HG02938 (cell line): Measurements from ENCODE around the gene ADIG.
"Not testable (repeated sequence)": the region's sequence is repeated elsewhere in the genome, so short reads cannot be mapped to it uniquely, and the experiment has no call there.

Experiments
- ATAC-seq: cut with Tn5 transposase; IDR thresholded peaks from one replicate; pipeline ENCODE4 v1.9.1; 2021; ENCODE audit warnings: mild to moderate bottlenecking, moderate library complexity; ENCODE audit not compliant: unreplicated experiment

The ADIG gene

DNA sequence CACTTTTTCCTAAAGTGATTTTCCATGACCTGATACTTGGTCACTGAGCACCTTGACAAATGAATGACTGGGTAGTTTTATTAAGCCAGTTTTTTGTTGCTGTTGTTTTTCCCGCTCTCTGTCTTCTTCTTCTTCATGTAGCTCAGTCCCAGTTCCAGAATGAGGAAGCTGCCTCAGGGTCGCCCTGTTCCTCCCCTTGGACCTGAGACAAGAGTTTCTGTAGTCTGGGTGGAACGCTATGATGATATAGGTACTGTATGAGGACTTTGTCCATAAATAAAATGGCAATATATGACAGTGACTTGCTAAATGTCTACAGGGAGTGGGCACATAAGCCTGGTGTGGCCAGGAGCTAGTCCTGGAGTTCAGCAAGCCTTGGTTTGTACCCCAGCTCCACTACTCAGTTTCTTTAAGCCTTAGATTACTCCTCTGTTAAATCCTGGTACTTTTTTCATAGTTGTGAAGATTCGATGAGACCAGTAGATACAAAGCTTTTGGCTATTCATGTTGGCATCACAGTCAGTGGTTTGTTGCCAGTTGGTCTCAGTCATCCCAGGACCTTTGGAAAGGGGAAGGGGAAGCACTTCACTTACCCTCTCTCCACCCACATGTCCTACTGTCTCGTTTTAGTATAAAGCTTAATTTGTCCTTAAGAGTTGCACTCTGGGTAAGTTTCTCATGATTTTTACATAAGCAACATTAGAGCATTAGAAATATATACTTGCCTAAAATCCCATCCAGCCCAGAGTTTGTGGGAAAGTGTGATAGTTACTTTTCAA lies 11.1 kb upstream of the ADIG start:
- ATAC-seq = no peak

DNA sequence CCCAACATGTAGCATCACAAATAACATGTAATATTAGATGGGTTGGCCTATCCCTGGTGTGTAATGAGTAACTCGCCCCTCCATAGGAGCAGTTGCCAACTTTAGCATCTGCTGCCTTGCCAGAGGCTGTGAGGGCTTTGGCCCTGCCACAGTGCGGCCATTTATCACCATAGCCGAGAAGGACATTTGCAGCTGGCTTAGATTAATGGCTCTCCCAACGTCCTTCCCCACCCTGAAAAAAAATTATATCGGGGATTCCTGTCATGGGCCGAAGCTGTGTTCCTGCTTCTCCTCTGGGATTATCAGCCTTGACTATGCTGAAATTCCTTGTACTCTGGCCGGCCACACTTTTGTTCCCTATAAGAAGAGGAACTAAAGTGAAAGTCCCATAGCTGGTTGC lies 7.6 kb upstream of the ADIG start:
- ATAC-seq = no peak

DNA sequence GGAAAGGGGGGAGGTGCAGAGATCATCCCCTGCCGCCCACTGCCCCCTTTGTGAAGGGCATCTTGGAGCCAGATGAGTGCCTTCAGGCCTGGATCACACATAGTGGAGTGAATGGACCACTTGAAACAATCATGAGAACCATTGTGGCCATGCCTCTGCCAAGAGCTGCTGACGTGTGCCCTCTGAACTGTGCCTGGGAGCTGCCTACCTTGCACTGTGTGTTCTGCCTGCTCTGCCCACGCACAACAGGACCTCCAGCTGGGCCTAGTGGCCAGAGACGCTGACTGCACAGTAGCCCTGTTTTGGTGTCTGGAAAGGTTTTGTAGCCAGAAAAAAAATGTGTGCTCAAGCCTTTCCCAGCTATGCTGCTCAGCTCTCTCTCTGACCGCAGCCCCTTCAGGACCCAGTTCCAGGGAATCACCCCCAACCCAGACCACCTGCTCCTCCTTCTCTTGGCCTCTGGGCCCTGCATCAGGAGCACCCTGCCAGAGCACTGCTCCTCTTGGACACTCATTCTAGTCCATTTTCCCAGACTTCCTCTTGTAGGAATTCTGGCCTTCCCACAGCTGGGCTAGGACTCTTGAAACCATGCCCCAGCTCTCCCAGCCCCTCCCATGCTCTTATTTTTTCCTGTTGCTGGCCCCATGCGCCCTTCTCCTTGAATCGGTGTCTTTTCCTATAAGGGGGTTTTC lies 1.6 kb upstream of the ADIG start:
- no peak for ATAC-seq

DNA sequence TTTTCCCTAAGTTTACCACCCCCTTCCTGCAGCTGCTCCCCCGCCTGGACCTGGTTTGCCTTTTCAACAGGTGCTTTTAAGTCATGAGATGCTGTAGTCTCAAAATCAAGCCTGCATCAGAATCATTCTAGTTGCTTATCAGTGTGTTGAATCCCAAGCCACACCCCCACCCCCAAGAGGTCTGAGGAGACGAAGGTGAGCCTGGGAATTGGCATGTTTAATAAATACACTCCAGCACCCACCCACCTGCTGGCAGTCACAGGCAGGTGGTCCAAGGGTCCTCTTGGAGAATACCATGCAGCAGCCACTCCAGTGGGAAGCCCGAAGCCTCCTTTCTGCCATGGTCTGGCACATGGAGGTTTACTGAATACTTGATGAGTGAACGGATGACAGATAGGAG lies 1.1 kb upstream of the ADIG start:
- no peak for ATAC-seq

DNA sequence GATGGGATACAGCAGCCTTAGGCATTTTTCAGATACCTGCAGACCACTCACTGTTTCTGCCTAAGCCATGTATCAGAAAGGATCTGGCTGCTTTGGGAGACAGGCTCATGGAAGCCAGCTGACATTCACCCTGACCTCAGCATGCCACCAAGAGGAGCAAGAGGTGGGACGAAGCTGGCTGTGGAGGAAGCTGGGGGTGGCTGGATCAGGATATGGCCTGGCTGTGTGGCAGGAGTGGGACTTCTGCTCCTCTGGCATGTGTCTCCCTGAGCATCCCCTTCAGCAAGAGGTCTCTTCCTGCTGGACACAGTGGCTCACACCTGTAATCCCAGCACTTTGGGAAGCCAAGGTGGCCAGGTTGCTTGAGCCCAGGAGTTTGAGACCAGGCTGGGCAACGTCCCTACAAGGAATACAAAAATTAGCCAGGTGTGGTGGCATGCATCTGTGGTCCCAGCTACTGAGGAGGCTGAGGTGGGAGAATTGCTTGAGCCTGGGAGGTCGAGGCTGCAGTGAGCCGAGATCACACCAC lies 897 bp downstream of the ADIG start:
- no peak for ATAC-seq

DNA sequence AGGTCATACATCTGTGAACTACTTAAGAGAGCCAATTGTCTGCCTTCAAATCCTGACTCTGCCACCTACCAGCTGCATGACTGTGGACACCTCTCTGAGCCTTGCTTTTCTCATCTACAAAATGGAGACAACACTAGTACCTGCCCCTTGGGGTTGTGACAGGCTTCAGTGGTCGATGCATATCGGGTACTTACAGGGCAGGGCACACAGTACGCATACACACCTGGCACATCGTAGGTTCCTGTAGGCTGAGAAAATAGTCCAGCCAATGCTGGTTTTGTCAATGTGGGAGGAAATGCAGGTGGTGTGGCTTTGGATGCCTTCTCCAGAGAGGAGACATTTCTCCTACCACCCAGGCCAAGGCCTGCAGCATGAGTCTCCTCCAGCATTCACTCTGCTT lies 2.3 kb downstream of the ADIG start:
- no peak for ATAC-seq

DNA sequence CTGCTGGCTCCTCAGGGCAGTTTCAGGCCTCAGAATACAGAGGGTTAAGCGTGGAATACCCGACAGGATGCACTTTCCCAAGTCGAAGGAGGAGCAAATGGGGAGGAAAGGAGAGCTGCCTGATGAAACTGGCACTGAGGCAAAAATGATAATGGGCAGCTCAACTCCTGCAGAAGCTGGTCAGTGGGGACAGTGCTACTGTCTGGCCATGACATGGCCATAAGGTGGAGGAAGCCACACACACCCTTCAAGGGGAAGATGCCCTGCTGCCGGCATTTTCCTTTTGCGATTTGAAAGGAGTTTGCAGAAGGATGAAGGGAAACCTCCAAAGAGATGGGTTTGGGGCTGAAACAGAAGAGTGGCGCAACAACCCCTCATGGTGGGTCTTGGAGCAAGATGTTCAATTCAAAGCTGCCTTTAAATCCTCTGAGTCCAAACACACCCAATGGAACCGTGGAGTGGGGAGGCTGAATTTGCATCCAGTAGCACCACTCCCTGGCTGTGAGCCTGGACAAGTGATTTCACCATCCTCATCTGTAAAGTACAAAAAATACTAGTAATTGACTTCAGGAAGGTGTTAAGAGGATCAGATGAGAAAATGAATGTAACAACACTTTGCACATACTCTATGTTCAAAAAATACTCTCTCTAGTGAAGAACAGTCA lies 3.2 kb downstream of the ADIG start:
- ATAC-seq = no peak

DNA sequence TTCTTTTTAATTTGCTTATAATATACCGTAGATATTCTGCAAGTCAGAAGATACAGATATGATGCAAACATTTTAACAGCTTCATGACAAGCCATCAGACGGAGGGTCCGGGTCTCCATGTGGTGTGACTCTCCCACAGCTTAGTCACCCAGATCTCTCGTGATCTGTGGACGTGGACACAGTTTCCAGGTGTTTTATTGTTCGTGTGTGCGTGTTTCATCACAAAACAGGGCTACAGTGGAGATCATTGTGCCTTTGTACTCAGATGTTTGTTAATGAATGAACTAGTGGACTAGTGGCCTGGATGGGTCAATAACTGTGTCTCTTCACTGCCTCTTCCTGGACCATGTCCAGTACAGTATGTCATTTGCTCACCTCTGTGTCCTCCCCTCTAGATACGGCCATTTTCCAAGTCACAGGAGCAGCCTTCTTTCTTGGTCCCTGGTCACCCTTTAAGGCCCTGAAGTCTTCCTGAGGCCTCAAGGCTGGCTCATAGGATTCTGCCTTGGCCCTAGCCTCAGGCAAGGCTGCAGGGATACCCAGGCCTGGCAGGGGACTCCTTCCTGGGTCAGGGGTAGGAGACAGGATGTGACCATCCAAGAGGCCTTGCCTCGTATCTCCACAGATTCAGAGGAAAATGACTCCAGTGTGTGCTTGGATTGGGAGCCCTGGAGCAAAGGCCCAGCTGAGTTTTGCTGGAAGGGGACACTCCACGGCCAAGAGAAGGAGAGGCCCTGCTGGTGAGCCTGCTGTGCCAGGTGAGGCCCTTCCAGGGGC lies 4.6 kb downstream of the ADIG start:
- no peak for ATAC-seq

DNA sequence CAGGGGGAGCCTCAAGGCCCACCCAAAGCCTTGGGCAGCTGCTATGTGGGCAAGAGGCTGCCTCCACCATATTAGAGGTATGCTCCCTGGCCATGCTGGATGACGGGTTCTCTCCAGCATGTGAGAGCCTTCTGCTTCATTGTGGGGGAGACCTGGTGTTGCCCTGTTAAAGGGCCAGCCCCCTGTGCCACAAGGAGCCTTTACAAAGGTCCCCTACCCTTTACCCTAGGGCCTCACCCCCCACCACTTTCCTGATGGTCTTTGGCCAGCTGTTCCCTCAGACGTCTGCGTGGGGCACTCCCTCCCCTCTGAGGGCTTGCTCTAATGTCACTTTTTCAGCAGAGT lies 5.2 kb downstream of the ADIG start:
- no peak for ATAC-seq

DNA sequence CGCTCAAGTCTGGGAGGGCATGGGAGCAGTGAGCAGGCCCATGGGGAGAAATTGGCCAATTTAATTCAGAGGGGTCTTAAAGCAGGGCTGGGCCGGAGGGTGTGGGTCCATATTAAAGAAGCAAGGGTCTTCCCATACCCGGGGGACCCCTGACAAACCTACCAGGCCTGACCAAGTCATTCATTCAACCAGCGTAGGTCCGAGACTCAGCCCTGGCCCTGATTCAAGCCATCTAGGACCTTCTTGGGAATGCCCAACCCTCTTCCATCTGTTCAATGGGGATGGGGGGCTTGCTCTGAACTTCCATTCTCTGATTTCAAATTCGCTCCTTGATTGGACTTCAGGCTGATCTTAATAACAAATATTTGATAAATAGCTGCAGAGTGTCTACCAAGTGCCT lies 7.3 kb downstream of the ADIG start:
- no peak for ATAC-seq

DNA sequence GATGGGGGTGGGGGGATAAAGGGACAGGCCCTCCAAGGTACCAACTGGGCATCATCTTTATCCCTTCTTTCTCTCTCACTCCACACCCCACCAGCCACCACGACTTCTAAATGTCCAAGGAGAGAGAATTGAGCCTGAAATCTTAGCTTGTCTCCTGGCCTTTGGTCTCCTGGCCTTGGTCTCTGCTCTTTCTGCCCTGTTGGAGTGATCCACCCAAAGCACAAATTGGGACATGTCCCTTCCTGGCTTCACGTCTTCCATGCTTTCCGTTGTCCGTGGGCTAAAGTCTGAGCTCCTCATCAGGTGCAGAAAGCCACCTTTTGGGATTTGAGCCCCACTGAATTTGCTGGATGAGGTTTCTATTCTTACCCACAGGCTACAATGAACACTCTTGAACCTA lies 8.4 kb downstream of the ADIG start:
- ATAC-seq = no peak

DNA sequence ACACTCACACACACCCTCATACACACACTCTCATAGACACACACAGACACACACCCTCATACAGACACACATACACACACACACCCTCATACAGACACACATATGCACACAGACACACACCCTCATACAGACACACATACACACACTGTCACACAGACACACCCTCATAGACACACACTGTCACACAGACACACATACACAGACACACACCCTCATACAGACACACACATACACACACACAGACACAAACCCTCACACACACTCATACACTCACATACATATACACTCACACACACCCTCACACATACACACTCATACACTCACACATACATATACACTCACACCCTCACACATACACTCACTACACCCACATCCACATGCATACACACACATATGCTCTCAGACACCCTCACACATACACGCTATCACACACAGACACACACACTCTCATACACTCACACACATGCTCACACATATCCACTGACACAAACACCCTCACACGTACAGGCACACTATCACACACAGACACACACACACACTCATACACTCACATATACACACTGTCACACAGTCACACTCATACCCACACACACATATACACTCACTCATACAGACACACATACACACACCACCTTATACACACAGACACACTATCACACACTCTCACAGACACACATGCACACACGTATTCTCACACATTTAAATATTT lies 9.1 kb downstream of the ADIG start:
- ATAC-seq = no peak

DNA sequence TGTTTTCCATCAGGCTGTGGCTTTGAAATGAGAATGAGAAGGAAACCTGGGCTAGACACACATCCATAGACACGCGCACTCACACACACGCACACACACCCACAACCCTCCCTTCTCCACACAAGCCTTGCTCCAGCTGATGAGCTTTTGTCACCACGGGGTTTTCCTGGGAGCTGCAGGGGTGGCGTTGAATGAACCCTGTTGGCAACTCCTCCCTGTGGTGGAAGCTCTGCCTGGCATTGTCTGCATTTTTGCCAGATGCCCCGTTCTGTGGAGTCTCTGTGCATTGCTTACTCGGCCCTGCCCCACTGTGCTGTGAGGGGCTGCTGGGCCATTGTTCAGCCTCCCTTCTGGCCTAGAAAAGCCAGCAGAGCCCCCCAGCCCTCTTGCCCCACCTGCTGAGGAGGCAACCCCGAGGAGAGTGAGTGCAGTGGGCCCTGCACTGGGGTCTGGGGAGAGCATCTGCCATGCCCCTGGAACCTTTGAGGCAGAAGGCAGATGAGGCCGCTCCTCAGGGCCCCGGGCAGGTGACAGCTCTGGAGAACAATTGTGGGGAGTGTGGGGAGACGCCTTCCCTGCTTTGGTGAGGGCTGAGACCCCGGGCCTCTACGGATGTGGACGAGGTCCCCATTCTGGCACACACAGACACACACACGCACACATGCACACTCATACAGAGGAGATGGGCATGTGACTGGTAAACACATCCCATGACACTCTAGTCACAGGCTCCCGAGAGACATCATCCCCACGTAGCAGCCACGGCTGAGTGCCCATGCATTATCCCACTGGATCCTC lies 9.9 kb downstream of the ADIG start:
- no peak for ATAC-seq

DNA sequence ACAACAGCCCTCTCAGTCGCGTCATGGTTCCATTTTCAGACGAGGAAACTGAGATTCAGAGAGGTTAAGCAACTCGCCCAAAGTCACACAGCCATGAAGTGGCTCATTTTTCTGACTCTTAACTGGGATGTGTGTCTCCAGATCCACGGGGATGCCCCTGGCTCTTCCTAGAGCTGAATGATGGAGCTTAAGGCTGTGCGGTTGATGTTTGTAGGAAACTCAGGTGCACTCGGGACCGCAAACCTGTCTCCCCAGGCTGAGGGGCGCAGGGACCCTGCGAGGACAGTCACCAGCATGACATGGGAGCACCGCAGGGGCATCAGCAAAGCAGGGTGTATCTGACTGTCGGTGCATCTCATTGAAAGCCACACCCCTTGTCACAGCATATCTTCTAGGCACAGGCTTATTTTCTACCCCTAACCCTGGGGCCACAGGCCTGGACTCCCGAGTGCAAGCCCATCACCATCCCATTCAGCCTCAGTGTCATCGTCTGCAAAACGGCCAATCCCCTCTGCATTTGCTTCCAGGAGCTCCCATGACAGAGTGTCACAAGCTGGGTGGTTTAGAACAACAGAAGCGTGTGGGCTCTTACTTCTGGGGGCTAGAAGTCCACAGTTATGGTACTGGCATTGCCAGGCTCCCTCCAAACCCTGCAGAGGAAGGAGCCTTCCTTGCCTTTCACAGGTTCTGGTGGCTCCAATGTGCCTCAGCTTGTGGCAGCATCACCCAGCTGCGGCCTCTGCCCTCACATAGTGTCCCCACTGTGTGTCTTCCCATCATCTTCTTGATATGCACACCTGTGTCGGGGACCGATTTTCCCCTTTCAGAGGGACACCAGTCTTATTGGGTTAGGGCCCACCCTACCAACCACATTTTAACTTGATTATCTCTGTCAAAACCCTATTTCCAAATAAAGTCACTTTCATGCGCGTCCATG lies 10.7 kb downstream of the ADIG start:
- no peak for ATAC-seq

DNA sequence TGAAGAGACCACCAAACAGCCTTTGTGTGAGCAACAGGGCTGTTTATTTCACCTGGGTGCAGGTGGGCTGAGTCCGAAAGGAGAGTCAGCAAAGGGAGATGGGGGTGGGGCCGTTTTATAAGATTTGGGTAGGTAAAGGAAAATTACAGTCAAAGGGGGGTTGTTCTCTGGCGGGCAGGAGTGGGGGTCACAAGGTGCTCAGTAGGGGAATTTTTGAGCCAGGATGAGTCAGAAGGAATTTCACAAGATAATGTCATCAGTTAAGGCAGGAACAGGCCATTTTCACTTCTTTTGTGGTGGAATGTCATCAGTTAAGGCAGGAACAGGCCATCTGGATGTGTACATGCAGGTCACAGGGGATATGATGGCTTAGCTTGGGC lies 11.4 kb downstream of the ADIG start:
- not testable (repeated sequence) for ATAC-seq

DNA sequence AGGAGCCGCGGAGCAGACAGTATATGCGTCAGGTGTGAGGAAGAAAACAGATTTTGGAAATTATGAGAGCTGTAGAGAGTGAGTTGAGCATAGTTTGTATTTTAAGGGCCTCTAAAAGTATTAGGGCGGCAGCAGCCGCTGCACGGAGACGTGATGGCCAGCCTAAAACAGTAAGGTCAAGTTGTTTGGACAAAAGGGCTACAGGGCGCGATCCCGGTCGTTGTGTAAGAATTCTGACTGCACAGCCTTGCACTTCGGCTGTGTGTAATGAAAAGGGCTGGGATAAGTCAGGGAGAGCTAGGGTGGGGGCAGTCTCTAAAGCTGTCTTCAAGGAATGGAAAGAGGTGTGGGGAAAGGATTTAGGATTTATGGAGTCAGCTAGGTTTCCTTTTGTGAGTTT lies 13.3 kb downstream of the ADIG start:
- not testable (repeated sequence) for ATAC-seq

DNA sequence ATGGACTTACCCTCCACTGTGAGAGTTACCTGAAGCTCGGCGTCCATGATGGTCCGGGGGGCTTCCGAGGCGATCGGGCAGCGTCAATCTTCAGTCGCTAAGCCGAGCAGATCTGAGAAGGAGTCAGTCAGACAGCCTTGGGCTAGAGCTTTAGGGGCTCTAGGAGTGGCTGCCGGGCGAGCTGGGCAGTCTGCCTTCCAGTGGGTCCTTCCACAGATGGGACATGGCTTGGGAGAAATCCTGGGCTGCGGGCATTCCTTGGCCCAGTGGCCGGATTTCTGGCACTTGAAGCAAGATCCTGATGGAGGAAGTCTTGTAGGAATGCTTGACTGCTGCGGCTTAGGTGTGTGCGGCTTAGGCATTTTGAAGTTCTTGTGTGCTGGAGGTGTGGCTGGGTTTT lies 14.9 kb downstream of the ADIG start:
- ATAC-seq = not testable (repeated sequence)

DNA sequence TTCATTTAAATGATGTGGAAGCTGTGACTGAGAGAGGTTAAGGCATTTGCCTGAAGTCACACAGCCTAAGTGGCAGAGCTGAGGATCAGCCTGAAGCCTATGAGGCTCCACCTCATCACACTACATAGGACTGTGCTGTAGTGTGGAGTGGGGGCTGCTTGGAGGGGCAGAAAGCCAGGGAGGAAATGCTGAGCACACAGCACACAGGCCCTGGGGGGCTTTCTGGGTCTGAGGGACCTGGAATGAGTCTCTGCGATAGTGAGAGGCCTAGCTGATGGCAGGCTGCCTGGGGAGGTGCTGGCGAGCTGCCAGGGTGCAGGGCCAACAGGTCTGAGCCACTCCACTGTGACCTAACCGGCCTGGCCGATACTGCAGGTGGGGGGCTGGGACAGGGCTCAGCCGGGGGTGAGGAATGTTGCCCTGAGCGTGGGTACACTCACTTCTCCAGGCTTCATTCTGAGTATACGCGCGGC lies 18.4 kb downstream of the ADIG start:
- no peak for ATAC-seq

DNA sequence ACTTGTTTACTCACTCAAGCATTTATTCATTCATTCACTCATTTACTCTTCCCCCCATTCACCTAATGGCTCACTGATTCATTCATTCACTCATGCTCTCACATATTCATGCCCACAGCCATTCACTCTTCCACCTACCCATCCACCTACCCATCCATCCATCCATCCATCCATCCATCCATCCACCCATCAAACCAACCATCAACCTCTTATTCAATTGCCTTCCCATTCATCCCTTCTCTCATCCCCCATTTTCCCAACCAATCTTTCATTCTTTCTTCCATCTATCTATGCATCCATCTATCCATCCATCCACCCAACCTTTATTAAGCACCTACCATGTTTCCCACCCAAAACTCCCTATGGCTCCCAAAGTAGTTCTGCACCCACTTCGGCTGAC lies 19.1 kb downstream of the ADIG start:
- no peak for ATAC-seq
